ENCODE measurements around the gene WNT7A.

DNA sequence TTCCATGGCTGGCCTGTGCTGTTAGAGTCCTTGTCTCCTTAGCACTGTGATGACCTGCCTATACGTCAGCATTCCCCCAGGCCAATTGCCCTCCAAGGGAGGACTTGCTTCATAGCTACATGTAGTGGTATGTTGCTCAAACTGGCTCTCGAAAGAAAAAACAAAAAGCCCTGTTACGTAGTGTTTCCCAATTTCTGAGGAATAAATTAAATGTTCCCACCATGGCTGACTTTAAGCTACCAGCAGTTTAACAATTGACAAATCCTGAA is 54.6 kb downstream of the WNT7A start:
- TF ChIP-seq, protein P1, sequence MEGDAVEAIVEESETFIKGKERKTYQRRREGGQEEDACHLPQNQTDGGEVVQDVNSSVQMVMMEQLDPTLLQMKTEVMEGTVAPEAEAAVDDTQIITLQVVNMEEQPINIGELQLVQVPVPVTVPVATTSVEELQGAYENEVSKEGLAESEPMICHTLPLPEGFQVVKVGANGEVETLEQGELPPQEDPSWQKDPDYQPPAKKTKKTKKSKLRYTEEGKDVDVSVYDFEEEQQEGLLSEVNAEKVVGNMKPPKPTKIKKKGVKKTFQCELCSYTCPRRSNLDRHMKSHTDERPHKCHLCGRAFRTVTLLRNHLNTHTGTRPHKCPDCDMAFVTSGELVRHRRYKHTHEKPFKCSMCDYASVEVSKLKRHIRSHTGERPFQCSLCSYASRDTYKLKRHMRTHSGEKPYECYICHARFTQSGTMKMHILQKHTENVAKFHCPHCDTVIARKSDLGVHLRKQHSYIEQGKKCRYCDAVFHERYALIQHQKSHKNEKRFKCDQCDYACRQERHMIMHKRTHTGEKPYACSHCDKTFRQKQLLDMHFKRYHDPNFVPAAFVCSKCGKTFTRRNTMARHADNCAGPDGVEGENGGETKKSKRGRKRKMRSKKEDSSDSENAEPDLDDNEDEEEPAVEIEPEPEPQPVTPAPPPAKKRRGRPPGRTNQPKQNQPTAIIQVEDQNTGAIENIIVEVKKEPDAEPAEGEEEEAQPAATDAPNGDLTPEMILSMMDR (IDR thresholded peaks at IDR 0.05; ENCODE audit: low read length), result no peak
- TF ChIP-seq EZH2 (IDR thresholded peaks at IDR 0.05; ENCODE audit: borderline replicate concordance, low read length), result no peak

All from OCI-LY1 (cell line).